ENCODE results near the gene PATL2.

DNA sequence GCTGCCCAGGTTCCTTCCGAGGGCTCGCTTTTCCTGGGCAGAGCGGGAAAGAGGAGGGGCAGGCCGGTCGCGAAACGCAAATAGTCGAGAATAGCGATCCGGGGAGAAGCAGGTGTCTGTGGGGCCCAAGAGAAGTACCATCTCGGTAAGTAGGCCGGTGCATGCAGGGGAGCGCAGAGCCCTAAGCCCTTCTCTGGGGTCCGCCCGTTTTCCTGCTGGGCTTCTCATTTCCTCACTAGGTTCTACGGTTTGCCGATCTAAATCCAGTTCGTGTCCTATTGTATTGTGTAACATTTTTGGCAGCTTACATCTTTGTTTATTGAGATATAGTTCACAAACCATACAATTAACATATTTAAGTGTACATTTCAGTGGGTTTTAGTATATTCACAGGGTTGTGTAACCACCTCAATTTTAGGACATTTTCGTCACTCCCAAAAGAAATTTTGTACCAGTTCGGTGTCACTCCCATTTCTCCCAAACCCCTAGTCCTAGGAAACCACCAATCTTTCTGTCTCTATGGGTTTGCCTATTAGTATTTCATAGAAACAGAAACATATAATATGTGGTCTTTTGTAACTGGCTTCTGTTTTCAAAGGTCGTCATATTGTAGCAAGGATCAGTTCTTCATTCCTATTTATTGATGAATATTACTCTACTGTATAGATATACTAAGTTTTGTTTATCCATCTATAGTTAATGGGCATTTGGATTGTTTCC, 18.4 kb upstream of the PATL2 start:
- TF ChIP-seq, protein P1, sequence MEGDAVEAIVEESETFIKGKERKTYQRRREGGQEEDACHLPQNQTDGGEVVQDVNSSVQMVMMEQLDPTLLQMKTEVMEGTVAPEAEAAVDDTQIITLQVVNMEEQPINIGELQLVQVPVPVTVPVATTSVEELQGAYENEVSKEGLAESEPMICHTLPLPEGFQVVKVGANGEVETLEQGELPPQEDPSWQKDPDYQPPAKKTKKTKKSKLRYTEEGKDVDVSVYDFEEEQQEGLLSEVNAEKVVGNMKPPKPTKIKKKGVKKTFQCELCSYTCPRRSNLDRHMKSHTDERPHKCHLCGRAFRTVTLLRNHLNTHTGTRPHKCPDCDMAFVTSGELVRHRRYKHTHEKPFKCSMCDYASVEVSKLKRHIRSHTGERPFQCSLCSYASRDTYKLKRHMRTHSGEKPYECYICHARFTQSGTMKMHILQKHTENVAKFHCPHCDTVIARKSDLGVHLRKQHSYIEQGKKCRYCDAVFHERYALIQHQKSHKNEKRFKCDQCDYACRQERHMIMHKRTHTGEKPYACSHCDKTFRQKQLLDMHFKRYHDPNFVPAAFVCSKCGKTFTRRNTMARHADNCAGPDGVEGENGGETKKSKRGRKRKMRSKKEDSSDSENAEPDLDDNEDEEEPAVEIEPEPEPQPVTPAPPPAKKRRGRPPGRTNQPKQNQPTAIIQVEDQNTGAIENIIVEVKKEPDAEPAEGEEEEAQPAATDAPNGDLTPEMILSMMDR (IDR thresholded peaks at IDR 0.05; ENCODE audit: low read length), result no peak
- no peak for TF ChIP-seq EZH2 (IDR thresholded peaks at IDR 0.05; ENCODE audit: borderline replicate concordance, low read length)
